Chondrocyte (in vitro differentiated cells): ENCODE results near the gene MSH5. TPM values are rescaled to one million over a fixed set of nuclear protein-coding genes. Genes with fewer than 3 reads are reported as not detected.

Experiments used
- DNase-seq: peaks from one replicate; pipeline ENCODE4 v3.0.0; 2021; ENCODE audit warnings: mixed read lengths, low spot score
- H3K27ac Mint-ChIP-seq: one replicate; pipeline ENCODE4 v1.8.0; 2021; ENCODE audit warnings: mild to moderate bottlenecking, moderate library complexity, mixed read lengths; ENCODE audit not compliant: unreplicated experiment
- H3K27me3 Mint-ChIP-seq: 2 replicates; pipeline ENCODE4 v1.8.0; 2021; ENCODE audit warnings: low read depth, mixed read lengths
- H3K36me3 Mint-ChIP-seq: 2 replicates; pipeline ENCODE4 v1.8.0; 2021; ENCODE audit warnings: low read depth, mixed read lengths
- H3K4me1 Mint-ChIP-seq: 2 replicates; pipeline ENCODE4 v1.8.0; 2021; ENCODE audit warnings: low read depth, mild to moderate bottlenecking, mixed read lengths
- H3K4me3 Mint-ChIP-seq: one replicate; pipeline ENCODE4 v1.8.0; 2021; ENCODE audit warnings: mild to moderate bottlenecking, moderate library complexity, mixed read lengths; ENCODE audit not compliant: unreplicated experiment
- H3K9me3 Mint-ChIP-seq: 2 replicates; pipeline ENCODE4 v1.8.0; 2021; ENCODE audit warnings: low read depth, mixed read lengths
- total RNA-seq: library from RNA; stranded (reverse); gene quantifications from 3 replicates; pipeline ENCODE4 v1.2.1, GENCODE V29; 2021
- TF ChIP-seq, protein P1 (sequence below): fragments of 200-600 bp; sonication (generic); IDR thresholded peaks from 2 replicates; pipeline ENCODE4 v1.5.0; 2021; ENCODE audit warnings: antibody characterized with exemption, mild to moderate bottlenecking, moderate library complexity

The MSH5 gene
- total RNA-seq, 1 donor from 2014 or later, result 9.4 TPM

DNA sequence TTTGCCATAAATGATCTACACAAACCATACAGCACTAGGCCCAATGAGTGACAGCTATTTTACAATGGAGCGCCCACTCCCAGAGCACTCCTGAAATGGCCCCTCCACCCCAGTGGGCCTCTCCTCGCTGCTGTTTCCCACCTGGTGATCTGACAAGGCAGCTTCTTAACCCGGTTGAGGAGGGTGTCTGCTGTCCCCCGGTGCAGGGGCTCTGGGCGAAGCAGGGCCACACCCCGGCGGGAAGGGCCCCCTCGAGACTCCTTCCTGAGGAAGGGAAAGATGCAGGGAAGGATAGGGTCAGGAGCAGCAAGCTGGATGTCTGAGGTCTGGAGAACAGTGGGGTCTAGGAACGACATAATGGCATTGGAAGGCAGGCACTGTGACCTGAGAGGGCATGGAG lies 46.9 kb upstream of the MSH5 start:
- TF ChIP-seq, protein P1, sequence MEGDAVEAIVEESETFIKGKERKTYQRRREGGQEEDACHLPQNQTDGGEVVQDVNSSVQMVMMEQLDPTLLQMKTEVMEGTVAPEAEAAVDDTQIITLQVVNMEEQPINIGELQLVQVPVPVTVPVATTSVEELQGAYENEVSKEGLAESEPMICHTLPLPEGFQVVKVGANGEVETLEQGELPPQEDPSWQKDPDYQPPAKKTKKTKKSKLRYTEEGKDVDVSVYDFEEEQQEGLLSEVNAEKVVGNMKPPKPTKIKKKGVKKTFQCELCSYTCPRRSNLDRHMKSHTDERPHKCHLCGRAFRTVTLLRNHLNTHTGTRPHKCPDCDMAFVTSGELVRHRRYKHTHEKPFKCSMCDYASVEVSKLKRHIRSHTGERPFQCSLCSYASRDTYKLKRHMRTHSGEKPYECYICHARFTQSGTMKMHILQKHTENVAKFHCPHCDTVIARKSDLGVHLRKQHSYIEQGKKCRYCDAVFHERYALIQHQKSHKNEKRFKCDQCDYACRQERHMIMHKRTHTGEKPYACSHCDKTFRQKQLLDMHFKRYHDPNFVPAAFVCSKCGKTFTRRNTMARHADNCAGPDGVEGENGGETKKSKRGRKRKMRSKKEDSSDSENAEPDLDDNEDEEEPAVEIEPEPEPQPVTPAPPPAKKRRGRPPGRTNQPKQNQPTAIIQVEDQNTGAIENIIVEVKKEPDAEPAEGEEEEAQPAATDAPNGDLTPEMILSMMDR, result no peak
- DNase-seq, result no peak
- Mint-ChIP-seq H3K4me1 (no peaks in the 10 kb centered on the region), H3K9me3 (no peaks in the 10 kb centered on the region), H3K36me3 (peaks cover 27% of the 10 kb centered on the region), H3K27ac (no peak overlapping the region), H3K4me3 (no peak overlapping the region), H3K27me3 (no peaks in the 10 kb centered on the region)

DNA sequence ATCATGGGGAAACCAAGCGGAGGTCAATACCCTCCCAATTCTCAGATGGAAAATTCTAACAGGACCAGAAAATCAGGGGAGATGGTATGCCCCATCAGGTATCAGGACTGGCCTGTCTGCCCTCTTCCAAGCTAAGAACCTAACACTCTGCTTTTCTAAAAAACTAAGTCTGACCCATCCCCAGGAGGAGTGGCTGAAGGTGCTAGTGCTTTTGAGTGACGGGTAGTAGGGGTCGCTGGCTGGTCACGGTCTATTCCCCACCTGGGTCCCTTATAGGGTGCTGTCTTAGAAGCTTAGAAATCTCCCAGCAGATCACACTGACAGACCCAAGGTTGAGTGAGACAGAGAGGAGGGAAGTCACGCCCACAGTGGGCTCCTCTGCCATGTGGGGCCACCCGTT lies 46.3 kb upstream of the MSH5 start:
- no peak for DNase-seq
- TF ChIP-seq, protein P1, result no peak
- Mint-ChIP-seq H3K9me3 (no peaks in the 10 kb centered on the region), H3K27ac (no peak overlapping the region), H3K27me3 (no peaks in the 10 kb centered on the region), H3K36me3 (peaks cover 25% of the 10 kb centered on the region), H3K4me1 (no peaks in the 10 kb centered on the region), H3K4me3 (no peak overlapping the region)

DNA sequence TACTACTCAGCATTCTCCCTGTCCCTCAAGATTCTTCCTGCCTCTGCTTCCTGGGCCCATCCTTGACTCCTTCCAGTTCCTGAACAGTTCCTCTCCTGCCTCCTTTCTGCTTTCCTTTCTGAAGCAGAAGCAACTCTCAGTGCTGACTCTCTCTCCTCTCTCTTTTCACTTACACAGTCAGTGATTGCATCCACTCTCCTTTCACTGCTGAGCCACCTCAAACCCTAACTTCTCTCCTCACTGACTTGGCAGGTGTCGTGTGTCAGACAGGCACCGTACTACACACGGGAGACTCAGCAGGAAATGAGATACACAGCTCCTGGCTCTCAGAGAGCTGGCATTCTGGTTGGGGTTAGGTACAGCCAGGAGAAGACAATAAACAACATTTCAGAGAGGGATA lies 42.2 kb upstream of the MSH5 start:
- peaks cover 18% of the 10 kb centered on the region for H3K4me1 Mint-ChIP-seq
- H3K9me3 Mint-ChIP-seq, result no peaks in the 10 kb centered on the region
- DNase-seq, result no peak
- peaks cover 15% of the 10 kb centered on the region for H3K36me3 Mint-ChIP-seq
- TF ChIP-seq, protein P1, result no peak
- H3K27me3 Mint-ChIP-seq, result no peaks in the 10 kb centered on the region
- no peak overlapping the region for H3K4me3 Mint-ChIP-seq
- peak overlapping the region; percentile 4 for H3K27ac Mint-ChIP-seq

DNA sequence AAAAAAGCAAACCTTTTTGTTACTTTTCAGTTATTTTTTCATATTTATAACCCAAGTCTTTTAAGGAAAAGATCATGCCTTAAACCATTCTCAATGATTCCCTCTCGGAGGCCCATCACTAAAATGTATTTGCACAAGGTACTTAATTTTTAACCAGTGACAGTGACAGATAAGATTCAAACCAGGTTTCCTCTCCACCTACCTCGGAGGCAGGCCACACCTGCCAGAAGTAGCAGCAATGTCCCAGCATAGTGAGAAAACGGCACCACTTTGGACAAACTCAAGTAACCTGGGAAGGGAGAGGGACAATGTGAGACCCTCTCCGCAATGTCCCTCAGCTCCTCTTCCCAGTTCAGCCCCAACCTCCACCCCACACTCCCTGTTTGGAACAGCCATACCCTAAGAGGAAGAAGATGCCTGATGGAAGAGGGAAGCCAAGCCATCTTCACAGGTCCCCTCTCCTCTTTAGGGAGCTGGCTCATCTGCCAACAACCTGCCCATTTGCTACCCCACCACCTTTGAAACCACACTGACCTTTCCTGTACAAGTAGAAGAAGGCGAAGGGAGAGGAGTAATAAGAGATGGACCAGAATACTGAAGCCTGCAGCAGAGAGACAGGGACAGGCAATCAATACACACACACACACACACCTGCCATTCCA lies 38.9 kb upstream of the MSH5 start:
- H3K4me3 Mint-ChIP-seq, result peak overlapping the region; percentile 3
- peaks cover 26% of the 10 kb centered on the region for H3K4me1 Mint-ChIP-seq
- DNase-seq, result no peak
- H3K27ac Mint-ChIP-seq, result peak overlapping the region; percentile 70
- H3K9me3 Mint-ChIP-seq, result no peaks in the 10 kb centered on the region
- TF ChIP-seq, protein P1, result no peak
- H3K36me3 Mint-ChIP-seq, result peaks cover 5% of the 10 kb centered on the region
- no peaks in the 10 kb centered on the region for H3K27me3 Mint-ChIP-seq

DNA sequence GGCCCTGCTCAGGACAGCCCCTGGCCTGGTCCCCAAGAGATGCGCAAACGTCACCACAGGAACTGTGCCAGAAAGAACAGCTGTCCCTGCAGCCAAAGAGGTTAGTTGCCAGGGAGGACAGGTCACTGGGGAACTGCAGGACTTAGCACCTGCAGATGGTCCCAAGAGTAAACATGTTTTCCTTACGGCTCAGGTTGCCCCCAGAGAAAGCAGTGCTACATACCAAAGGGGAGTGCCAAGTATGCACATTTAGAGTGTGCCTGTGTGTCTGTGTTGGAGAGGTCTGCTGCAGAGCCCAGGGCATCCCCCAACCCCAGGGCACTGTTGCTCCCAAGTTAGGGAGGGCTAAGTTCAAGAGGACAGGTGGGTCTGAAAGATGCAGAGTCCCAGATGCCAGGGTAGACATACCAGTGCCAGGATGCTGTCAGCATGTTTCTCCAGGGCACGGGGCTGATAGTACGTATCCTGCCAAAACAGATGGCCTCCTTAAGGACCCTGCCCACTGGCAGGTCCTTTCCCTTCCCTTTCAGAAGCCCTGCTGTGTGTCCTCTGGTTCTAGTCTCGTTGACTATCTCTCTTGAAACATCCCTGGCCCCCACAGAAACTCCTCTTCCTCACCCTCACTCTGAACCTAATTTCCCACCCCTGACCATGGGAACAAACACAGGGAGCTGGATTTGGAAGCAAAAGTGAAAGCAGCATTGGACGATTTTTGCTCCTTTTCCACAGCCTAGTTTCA lies 38.0 kb upstream of the MSH5 start:
- Mint-ChIP-seq H3K9me3 (no peaks in the 10 kb centered on the region), H3K27ac (peak overlapping the region; percentile 98), H3K4me3 (peak overlapping the region; percentile 99), H3K4me1 (peaks cover 26% of the 10 kb centered on the region), H3K27me3 (no peaks in the 10 kb centered on the region), H3K36me3 (peaks cover 2% of the 10 kb centered on the region)
- no peak for DNase-seq
- TF ChIP-seq, protein P1, result no peak
